ENCODE data around the gene SLC4A5.

GRCh38 chr2:74212702-74213410, 130.4 kb downstream of the SLC4A5 start:
- TF ChIP-seq JUNB (IDR thresholded peaks at IDR 0.05) (no peak), POLR2A (IDR thresholded peaks at IDR 0.05; ENCODE audit: low read length) (no peak), PHF8 (IDR thresholded peaks at IDR 0.05; ENCODE audit: borderline replicate concordance, low read depth) (no peak), CHD2 (IDR thresholded peaks at IDR 0.05; ENCODE audit: low read length, partially characterized antibody) (no peak), CTCF (IDR thresholded peaks at IDR 0.05) (no peak)
- TF ChIP-seq, protein P1, sequence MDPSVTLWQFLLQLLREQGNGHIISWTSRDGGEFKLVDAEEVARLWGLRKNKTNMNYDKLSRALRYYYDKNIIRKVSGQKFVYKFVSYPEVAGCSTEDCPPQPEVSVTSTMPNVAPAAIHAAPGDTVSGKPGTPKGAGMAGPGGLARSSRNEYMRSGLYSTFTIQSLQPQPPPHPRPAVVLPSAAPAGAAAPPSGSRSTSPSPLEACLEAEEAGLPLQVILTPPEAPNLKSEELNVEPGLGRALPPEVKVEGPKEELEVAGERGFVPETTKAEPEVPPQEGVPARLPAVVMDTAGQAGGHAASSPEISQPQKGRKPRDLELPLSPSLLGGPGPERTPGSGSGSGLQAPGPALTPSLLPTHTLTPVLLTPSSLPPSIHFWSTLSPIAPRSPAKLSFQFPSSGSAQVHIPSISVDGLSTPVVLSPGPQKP (IDR thresholded peaks at IDR 0.05; ENCODE audit: low read depth, low read length): no peak

Data from A549 (cell line).